Right lobe of liver (tissue), 4 donors: ENCODE measurements around the gene CCDC33.

Experiments
- POLR2A ChIP-seq: fragments of 450-650 bp; IDR thresholded peaks from one replicate; pipeline ENCODE4 v1.6.1; 2017; ENCODE audit warnings: antibody characterized with exemption, mild to moderate bottlenecking
- TF ChIP-seq, protein P1 (sequence below), 4 donors: fragments of 200-600 bp in 3 of 4; fragments of 450-650 bp in 1 of 4; IDR thresholded peaks; one replicate each; pipeline versions ENCODE4 v1.5.1 to v1.8.0; 2016 to 2022; ENCODE audit warnings: antibody characterized with exemption in 4 of 4, mild to moderate bottlenecking in 2 of 4
- donor health status: DM: no; HTN: no; CAD: no.
- donor health status: DM: no; HTN: no; CAD: no.
- donor health status: DM: no; HTN: yes; CAD: no.

DNA sequence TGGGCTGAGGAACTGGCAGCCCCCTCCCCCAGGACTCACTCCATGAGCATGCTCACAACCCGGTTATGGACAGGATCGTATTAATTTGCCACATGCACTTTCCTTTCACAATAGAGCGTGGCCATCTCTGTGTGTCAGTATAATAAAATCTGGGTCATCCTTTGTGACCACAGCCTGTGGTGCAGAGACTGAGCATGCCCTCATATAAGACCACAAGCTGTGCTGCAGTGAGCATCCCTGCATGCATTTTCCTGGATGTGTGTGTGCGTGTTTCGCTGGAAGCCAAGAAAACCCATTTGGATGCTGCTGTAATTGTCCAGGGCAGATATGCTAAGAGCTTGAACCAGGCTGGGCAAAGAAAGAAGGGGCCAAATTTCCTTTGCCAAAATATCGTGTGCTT lies 91.6 kb downstream of the CCDC33 start:
- TF ChIP-seq, protein P1, sequence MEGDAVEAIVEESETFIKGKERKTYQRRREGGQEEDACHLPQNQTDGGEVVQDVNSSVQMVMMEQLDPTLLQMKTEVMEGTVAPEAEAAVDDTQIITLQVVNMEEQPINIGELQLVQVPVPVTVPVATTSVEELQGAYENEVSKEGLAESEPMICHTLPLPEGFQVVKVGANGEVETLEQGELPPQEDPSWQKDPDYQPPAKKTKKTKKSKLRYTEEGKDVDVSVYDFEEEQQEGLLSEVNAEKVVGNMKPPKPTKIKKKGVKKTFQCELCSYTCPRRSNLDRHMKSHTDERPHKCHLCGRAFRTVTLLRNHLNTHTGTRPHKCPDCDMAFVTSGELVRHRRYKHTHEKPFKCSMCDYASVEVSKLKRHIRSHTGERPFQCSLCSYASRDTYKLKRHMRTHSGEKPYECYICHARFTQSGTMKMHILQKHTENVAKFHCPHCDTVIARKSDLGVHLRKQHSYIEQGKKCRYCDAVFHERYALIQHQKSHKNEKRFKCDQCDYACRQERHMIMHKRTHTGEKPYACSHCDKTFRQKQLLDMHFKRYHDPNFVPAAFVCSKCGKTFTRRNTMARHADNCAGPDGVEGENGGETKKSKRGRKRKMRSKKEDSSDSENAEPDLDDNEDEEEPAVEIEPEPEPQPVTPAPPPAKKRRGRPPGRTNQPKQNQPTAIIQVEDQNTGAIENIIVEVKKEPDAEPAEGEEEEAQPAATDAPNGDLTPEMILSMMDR (IDR thresholded peaks at IDR 0.05) = no peak
- no peak for TF ChIP-seq POLR2A
